Right lobe of liver (tissue), 6 donors: ENCODE measurements around the gene FGFR4. TPM values are rescaled to one million over a fixed set of nuclear protein-coding genes. Genes with fewer than 3 reads are reported as not detected.

ENCODE experiments used
- ATAC-seq, 4 donors: fragments of 200-7000 bp; cut with Tn5 transposase; one replicate each; pipeline ENCODE4 v1.9.1; 2020; ENCODE audit warnings: mild to moderate bottlenecking in 4 of 4, moderate library complexity in 4 of 4
- DNase-seq, 3 donors: peaks; one replicate each; pipeline ENCODE4 v3.0.0-alpha.2; 2020
- H3K27ac ChIP-seq, 3 donors: fragments of 200-600 bp; one replicate each; pipeline ENCODE4 v1.8.0; 2022
- H3K27me3 ChIP-seq, 2 donors: fragments of 200-600 bp; one replicate each; pipeline ENCODE4 v1.8.0; 2022
- H3K36me3 ChIP-seq, 4 donors: fragments of 200-600 bp; sonication (generic) in 1 of 4; one replicate each; pipeline versions ENCODE4 v1.5.1 to v1.8.0; 2017 to 2022; ENCODE audit warnings: control low read depth in 1 of 4
- H3K4me1 ChIP-seq, 4 donors: fragments of 200-600 bp; sonication (generic) in 1 of 4; one replicate each; pipeline versions ENCODE4 v1.5.1 to v1.8.0; 2017 to 2022; ENCODE audit warnings: control low read depth in 1 of 4
- H3K4me3 ChIP-seq, 3 donors: fragments of 200-600 bp; one replicate each; pipeline ENCODE4 v1.8.0; 2022
- H3K9me3 ChIP-seq, 4 donors: fragments of 200-600 bp; sonication (generic) in 1 of 4; one replicate each; pipeline versions ENCODE4 v1.5.1 to v1.8.0; 2017 to 2022; ENCODE audit warnings: control low read depth in 1 of 4
- POLR2A ChIP-seq: fragments of 450-650 bp; IDR thresholded peaks from one replicate; pipeline ENCODE4 v1.6.1; 2017; ENCODE audit warnings: antibody characterized with exemption, mild to moderate bottlenecking
- WGBS: methylation state at CpG from one replicate; pipeline ENCODE4 v1.1.6; 2018; ENCODE audit warnings: low coverage, low lambda C conversion rate; ENCODE audit not compliant: insufficient coverage; ENCODE audit errors: missing lambda C conversion rate; 5-methylcytosine and 5-hydroxymethylcytosine counted together
- intact Hi-C, 2 donors: fragments of 100-400 bp; cut with DNase I; formaldehyde crosslinking; loops; one replicate each; pipeline versions ENCODE4 v1.11.2 to v1.14.1; 2022
- total RNA-seq, 6 experiments: library from RNA; depleted of rRNA in 2 of 6; stranded (reverse); fragments of >200 nt in 2 of 6; fragmentation: NEBNext Ultra II Directional in 3 of 6; extraction: Animal tissue kit (Norgen Biotek cat#: 25700) in 3 of 6; gene quantifications; one replicate each; pipeline versions ENCODE4 v1.1.0 to v1.2.4, GENCODE V29; 2016 to 2023
- TF ChIP-seq, protein P1 (sequence below), 4 donors: fragments of 200-600 bp in 3 of 4; fragments of 450-650 bp in 1 of 4; IDR thresholded peaks; one replicate each; pipeline versions ENCODE4 v1.5.1 to v1.8.0; 2016 to 2022; ENCODE audit warnings: antibody characterized with exemption in 4 of 4, mild to moderate bottlenecking in 2 of 4
- donor health status: DM: no; HTN: yes; CAD: no.
- donor health status: DM: no; HTN: no; CAD: no.
- donor health status: DM: no; HTN: no; CAD: no.
- donor health status: DM: no; HTN: yes; CAD: no.
- donor health status: DM: no; HTN: yes; CAD: no.

The FGFR4 gene
- total RNA-seq, 6 experiments from 2014 or later, result 38.9 to 73.3 (median 55.1) TPM

GRCh38 chr5:177141496-177141895 lies 54.8 kb downstream of the FGFR4 start:
- Histone ChIP-seq H3K27ac (no peak overlapping the region), H3K4me1 (peaks cover 0 to 11% (median 5%) of the 10 kb centered on the region in 4 donors), H3K27me3 (no peaks in the 10 kb centered on the region), H3K4me3 (no peak overlapping the region), H3K9me3 (no peaks in the 10 kb centered on the region), H3K36me3 (peaks cover 0 to 30% (median 15%) of the 10 kb centered on the region in 4 donors)
- intact Hi-C loops, result no loop called here
- TF ChIP-seq, protein P1, sequence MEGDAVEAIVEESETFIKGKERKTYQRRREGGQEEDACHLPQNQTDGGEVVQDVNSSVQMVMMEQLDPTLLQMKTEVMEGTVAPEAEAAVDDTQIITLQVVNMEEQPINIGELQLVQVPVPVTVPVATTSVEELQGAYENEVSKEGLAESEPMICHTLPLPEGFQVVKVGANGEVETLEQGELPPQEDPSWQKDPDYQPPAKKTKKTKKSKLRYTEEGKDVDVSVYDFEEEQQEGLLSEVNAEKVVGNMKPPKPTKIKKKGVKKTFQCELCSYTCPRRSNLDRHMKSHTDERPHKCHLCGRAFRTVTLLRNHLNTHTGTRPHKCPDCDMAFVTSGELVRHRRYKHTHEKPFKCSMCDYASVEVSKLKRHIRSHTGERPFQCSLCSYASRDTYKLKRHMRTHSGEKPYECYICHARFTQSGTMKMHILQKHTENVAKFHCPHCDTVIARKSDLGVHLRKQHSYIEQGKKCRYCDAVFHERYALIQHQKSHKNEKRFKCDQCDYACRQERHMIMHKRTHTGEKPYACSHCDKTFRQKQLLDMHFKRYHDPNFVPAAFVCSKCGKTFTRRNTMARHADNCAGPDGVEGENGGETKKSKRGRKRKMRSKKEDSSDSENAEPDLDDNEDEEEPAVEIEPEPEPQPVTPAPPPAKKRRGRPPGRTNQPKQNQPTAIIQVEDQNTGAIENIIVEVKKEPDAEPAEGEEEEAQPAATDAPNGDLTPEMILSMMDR (IDR thresholded peaks at IDR 0.05), result no peak
- DNase-seq (no peak), ATAC-seq (no peak)
- 93% methylated on average over 2 of the region's 3 CpGs for WGBS

DNA sequence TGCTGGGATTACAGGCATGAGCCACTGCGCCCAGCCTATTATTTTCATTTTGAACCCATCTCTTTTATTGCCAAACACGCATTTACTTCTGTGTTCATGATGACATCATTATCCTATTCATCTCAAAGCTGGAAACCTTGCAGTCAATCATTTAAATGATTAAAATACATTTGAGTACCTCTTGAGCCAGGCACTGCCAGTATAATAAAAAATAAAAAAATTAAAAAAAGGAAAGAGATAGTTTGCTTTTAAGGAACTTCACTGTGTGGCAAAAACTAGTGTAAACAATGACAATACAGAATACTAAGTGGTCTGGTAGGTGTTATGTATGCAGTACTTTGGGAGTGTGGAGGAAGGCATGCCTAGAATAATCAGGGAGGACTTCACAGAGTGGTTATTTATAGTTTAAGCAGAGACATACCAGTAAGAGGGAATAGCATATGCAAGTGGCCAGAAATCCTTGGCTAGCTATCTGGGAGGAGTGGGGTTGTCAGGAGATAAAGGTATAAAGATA lies 55.4 kb downstream of the FGFR4 start:
- TF ChIP-seq, protein P1 (IDR thresholded peaks at IDR 0.05), result no peak
- no peak for TF ChIP-seq POLR2A
- Histone ChIP-seq H3K4me3 (no peak overlapping the region), H3K27ac (no peak overlapping the region), H3K4me1 (peaks cover 0 to 5% (median 2%) of the 10 kb centered on the region in 4 donors), H3K36me3 (peaks cover 0 to 36% (median 14%) of the 10 kb centered on the region in 4 donors), H3K9me3 (no peaks in the 10 kb centered on the region), H3K27me3 (no peaks in the 10 kb centered on the region)
- ATAC-seq (no peak), DNase-seq (no peak)
- intact Hi-C loops, result no loop called here
- WGBS, result 97% methylated on average over 2 of the region's 2 CpGs

DNA sequence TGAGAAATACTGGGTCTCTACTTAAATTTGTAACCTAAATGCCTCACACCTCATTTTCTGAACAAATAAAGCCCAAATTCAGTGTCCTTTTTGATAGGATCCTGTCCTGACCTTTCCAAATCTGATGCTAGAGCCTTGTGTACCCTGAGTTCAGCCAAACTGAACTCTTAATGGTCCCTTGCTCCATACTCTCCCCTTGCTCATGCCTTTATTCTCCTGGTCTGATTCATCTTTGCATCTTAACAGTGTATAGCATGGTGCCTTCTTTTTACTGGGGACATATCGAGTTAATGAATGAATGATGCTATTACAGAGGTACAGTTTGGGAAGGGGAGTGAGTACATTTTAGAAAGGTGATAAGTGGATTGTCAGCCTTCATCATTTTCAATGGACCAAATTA lies 56.1 kb downstream of the FGFR4 start:
- no peak for TF ChIP-seq POLR2A
- DNase-seq (no peak), ATAC-seq (no peak)
- intact Hi-C loops, result no loop called here
- WGBS, result 100% methylated on average over 1 of the region's 1 CpG
- Histone ChIP-seq H3K27me3 (no peaks in the 10 kb centered on the region), H3K4me3 (no peak overlapping the region), H3K4me1 (no peaks in the 10 kb centered on the region), H3K27ac (no peak overlapping the region), H3K36me3 (peaks cover 0 to 38% (median 11%) of the 10 kb centered on the region in 4 donors), H3K9me3 (no peaks in the 10 kb centered on the region)

DNA sequence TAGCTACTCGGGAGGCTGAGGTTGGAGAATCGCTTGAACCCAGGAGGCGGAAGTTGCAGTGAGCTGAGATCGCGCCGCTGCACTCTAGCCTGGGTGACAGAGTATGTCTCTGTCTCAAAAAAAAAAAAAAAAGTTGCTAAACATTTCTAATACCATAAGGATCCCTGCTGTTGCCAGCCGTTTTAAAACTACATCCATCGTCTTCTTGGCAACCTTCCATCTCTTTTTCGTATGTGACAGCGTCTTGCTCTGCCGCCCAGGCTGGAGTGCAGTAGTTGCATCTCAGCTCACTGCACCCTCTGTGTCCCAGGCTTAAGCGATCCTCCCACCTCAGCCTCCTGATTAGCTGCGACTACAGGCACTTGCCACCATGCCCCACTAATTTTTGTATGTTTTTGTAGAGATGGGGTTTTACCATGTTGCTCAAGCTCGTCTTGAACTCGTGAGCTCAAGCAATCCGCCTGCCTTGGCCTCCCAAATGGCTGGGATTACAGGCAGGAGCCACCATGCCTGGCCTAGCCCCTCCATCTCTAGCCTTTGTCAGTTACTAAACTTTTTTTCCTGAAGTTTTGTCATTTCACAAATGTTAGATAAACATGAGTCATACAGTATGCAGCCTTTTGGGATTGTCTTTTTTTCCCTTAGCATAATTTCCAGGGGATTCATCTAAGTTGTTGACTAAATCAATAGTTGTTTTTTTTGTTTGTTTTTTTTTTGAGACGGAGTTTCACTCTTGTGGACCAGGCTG lies 60.4 kb downstream of the FGFR4 start:
- Histone ChIP-seq H3K27ac (no peak overlapping the region), H3K9me3 (no peaks in the 10 kb centered on the region), H3K36me3 (peaks cover 0 to 50% (median 8%) of the 10 kb centered on the region in 4 donors), H3K27me3 (no peaks in the 10 kb centered on the region), H3K4me3 (no peak overlapping the region), H3K4me1 (no peaks in the 10 kb centered on the region)
- ATAC-seq (no peak), DNase-seq (peak in 1 of 3 donors; percentile 28)
- 74% methylated on average over 11 of the region's 17 CpGs for WGBS
- intact Hi-C loops, result no loop called here
- TF ChIP-seq, protein P1 (IDR thresholded peaks at IDR 0.05), result no peak
- TF ChIP-seq POLR2A, result no peak

Other genes starting within 250 kb of the FGFR4 start
- 10 to 100 TPM in 2 of 6 experiments, 1 to 10 TPM in 4; 2.3 to 21.1 (median 9.1) TPM for gene HK3, start 187.6 kb upstream of the FGFR4 start, total RNA-seq
- gene UIMC1, start 80.1 kb upstream of the FGFR4 start, total RNA-seq, result 10 to 100 TPM in 4 of 6 experiments, 1 to 10 TPM in 2; 8.4 to 15.6 (median 13.0) TPM
- gene ZNF346, start 64.2 kb upstream of the FGFR4 start, total RNA-seq, result 1 to 10 TPM; 5.3 to 7.4 (median 6.0) TPM
- 10 to 100 TPM; 13.1 to 33.1 (median 23.6) TPM for gene NSD1, start 46.9 kb downstream of the FGFR4 start, total RNA-seq
- 10 to 100 TPM; 11.0 to 28.8 (median 16.2) TPM for gene RAB24, start 216.8 kb downstream of the FGFR4 start, total RNA-seq
- gene PRELID1, start 216.9 kb downstream of the FGFR4 start, total RNA-seq, result 100 to 1,000 TPM in 2 of 6 experiments, 10 to 100 TPM in 4; 64.1 to 116 (median 84.4) TPM
- gene MXD3, start 225.0 kb downstream of the FGFR4 start, total RNA-seq, result 1 to 10 TPM; 2.2 to 6.2 (median 4.9) TPM